Measurements from ENCODE around the gene LRRD1. TPM values are rescaled to one million over a fixed set of nuclear protein-coding genes. Genes with fewer than 3 reads are reported as not detected.
"Not testable (repeated sequence)": the region's sequence is repeated elsewhere in the genome, so short reads cannot be mapped to it uniquely, and the experiment has no call there.

LRRD1 gene
- total RNA-seq, 2 donors from 2014 or later, result 0.10 TPM; not detected in 1

- DNase-seq (no peak), ATAC-seq (no peak)
- intact Hi-C loops (cut with DNase I), result no loop called here
These were observed 29.2 kb downstream of the LRRD1 start for GRCh38 chr7:92149736-92150239.

- ATAC-seq; intact Hi-C loops (cut with DNase I); DNase-seq: not testable (repeated sequence)
These were observed 35.6 kb downstream of the LRRD1 start for GRCh38 chr7:92143192-92143880.

- DNase-seq; ATAC-seq; intact Hi-C loops (cut with DNase I): not testable (repeated sequence)
These were observed 36.2 kb downstream of the LRRD1 start for GRCh38 chr7:92142791-92143190.

- no peak for DNase-seq
- no peak for ATAC-seq
- intact Hi-C loops (cut with DNase I), result no loop called here
These were observed 37.8 kb downstream of the LRRD1 start for GRCh38 chr7:92141161-92141560.

GRCh38 chr7:92137557-92137956 is 41.4 kb downstream of the LRRD1 start:
- ATAC-seq, result no peak
- intact Hi-C loops (cut with DNase I), result no loop called here
- DNase-seq, result no peak

GRCh38 chr7:92135052-92135889 is 43.7 kb downstream of the LRRD1 start:
- intact Hi-C loops (cut with DNase I), result no loop called here
- no peak for ATAC-seq
- no peak for DNase-seq

GRCh38 chr7:92134271-92135051 is 44.5 kb downstream of the LRRD1 start, which contains the start of gene CYP51A1:
Gene CYP51A1, minus strand, starts transcription at chr7:92134477. Its CDS starts 113 bp downstream, at chr7:92134364.
- peak; percentile 93 for DNase-seq
- intact Hi-C loops (cut with DNase I), result no loop called here
- ATAC-seq, result peak; percentile 97 to 98

- DNase-seq, result peak; percentile 78
- intact Hi-C loops (cut with DNase I), result no loop called here
- peak; percentile 55 to 71 for ATAC-seq
These were observed 45.1 kb downstream of the LRRD1 start for GRCh38 chr7:92133737-92134270.

- intact Hi-C loops (cut with DNase I), result no loop called here
- peak; percentile 11 to 23 for ATAC-seq
- no peak for DNase-seq
These were observed 45.7 kb downstream of the LRRD1 start for GRCh38 chr7:92133133-92133736.

- intact Hi-C loops (cut with DNase I), result no loop called here
- no peak for ATAC-seq
- DNase-seq, result no peak
These were observed 47.1 kb downstream of the LRRD1 start for GRCh38 chr7:92131764-92132330.

- ATAC-seq, result no peak
- intact Hi-C loops (cut with DNase I), result no loop called here
- no peak for DNase-seq
These were observed 47.8 kb downstream of the LRRD1 start for GRCh38 chr7:92131093-92131492.

GRCh38 chr7:92121681-92122080 is 57.3 kb downstream of the LRRD1 start:
- ATAC-seq, result no peak
- no peak for DNase-seq
- intact Hi-C loops (cut with DNase I), result no loop called here

GRCh38 chr7:92119213-92119759 is 59.7 kb downstream of the LRRD1 start:
- intact Hi-C loops (cut with DNase I), result no loop called here
- DNase-seq, result no peak
- no peak for ATAC-seq

GRCh38 chr7:92116949-92117348 is 62.0 kb downstream of the LRRD1 start:
- ATAC-seq (no peak), DNase-seq (no peak)
- intact Hi-C loops (cut with DNase I), result no loop called here

GRCh38 chr7:92115821-92116220 is 63.1 kb downstream of the LRRD1 start:
- no peak for DNase-seq
- intact Hi-C loops (cut with DNase I), result no loop called here

GRCh38 chr7:92110857-92111256 is 68.1 kb downstream of the LRRD1 start:
- ATAC-seq (no peak), DNase-seq (no peak)
- intact Hi-C loops (cut with DNase I), result no loop called here

More at GRCh38 chr7:92115821-92116220, 63.1 kb downstream of the LRRD1 start:
- ATAC-seq, result no peak

- ATAC-seq, result no peak
- intact Hi-C loops (cut with DNase I), result no loop called here
- no peak for DNase-seq
These were observed 70.1 kb downstream of the LRRD1 start for GRCh38 chr7:92108821-92109220.

- ATAC-seq; DNase-seq; intact Hi-C loops (cut with DNase I): not testable (repeated sequence)
These were observed 76.1 kb downstream of the LRRD1 start for GRCh38 chr7:92102862-92103261.
